ENCODE measurements around the gene INTS7.
"Not testable (repeated sequence)": the region's sequence is repeated elsewhere in the genome, so short reads cannot be mapped to it uniquely, and the experiment has no call there.

The INTS7 gene

GRCh38 chr1:211935448-211935970 lies 99.8 kb downstream of the INTS7 start:
- no peak for DNase-seq (ENCODE audit: low spot score)

GRCh38 chr1:211933946-211934714 lies 101.2 kb downstream of the INTS7 start:
- no peak for DNase-seq (ENCODE audit: low spot score)

- no peak for DNase-seq (ENCODE audit: low spot score)
These were observed 102.5 kb downstream of the INTS7 start for GRCh38 chr1:211932933-211933254.

- DNase-seq (ENCODE audit: low spot score) = no peak
These were observed 103.0 kb downstream of the INTS7 start for GRCh38 chr1:211932231-211932932.

- DNase-seq (ENCODE audit: low spot score) = no peak
These were observed 105.7 kb downstream of the INTS7 start for GRCh38 chr1:211929683-211930082.

- no peak for DNase-seq (ENCODE audit: low spot score)
These were observed 106.2 kb downstream of the INTS7 start for GRCh38 chr1:211928993-211929637.

GRCh38 chr1:211928290-211928801 lies 107.0 kb downstream of the INTS7 start:
- DNase-seq (ENCODE audit: low spot score) = no peak

GRCh38 chr1:211925016-211925415 lies 110.3 kb downstream of the INTS7 start:
- no peak for DNase-seq (ENCODE audit: low spot score)

- DNase-seq (ENCODE audit: low spot score) = no peak
These were observed 111.1 kb downstream of the INTS7 start for GRCh38 chr1:211924256-211924655.

- no peak for DNase-seq (ENCODE audit: low spot score)
These were observed 112.3 kb downstream of the INTS7 start for GRCh38 chr1:211923095-211923494.

GRCh38 chr1:211921579-211922095 lies 113.7 kb downstream of the INTS7 start:
- no peak for DNase-seq (ENCODE audit: low spot score)

GRCh38 chr1:211920602-211921226 lies 114.6 kb downstream of the INTS7 start:
- DNase-seq (ENCODE audit: low spot score) = no peak

- no peak for DNase-seq (ENCODE audit: low spot score)
These were observed 115.2 kb downstream of the INTS7 start for GRCh38 chr1:211920141-211920572.

- no peak for DNase-seq (ENCODE audit: low spot score)
These were observed 116.4 kb downstream of the INTS7 start for GRCh38 chr1:211918843-211919414.

- not testable (repeated sequence) for DNase-seq (ENCODE audit: low spot score)
These were observed 118.9 kb downstream of the INTS7 start for GRCh38 chr1:211916458-211916857.

- no peak for DNase-seq (ENCODE audit: low spot score)
These were observed 119.4 kb downstream of the INTS7 start for GRCh38 chr1:211915924-211916323.

- no peak for DNase-seq (ENCODE audit: low spot score)
These were observed 122.4 kb downstream of the INTS7 start for GRCh38 chr1:211912844-211913432.

GRCh38 chr1:211912038-211912437 lies 123.3 kb downstream of the INTS7 start:
- no peak for DNase-seq (ENCODE audit: low spot score)

- no peak for DNase-seq (ENCODE audit: low spot score)
These were observed 124.4 kb downstream of the INTS7 start for GRCh38 chr1:211910913-211911485.

GRCh38 chr1:211910113-211910884 lies 125.1 kb downstream of the INTS7 start:
- DNase-seq (ENCODE audit: low spot score) = no peak
